ENCODE results near the gene FCHSD1. TPM values are rescaled to one million over a fixed set of nuclear protein-coding genes. Genes with fewer than 3 reads are reported as not detected.

The FCHSD1 gene
- total and polyA plus RNA-seq, 2 donors (not counting 1 experiment from before 2014, with no cell fraction given), result 123 to 193 TPM

DNA sequence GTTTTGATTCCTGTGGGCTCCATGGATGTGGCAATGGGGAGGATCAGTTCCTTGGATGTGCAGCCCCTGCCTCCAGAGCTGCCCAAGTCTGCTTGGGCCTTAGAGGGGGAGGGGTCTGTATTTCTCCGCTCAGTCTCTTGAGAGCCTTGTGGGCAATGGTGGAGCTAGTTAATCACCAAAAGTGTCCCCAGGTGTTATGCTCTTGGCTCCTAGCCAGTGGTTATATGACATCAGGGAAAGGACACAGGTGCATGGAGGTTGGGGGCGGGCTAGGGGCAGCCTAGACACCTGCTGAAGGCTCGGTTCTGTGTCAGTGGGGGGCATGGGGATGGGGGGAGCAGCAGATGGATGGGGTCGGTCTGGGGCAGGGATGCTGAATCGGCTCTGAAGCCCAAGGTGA is 43.3 kb upstream of the FCHSD1 start:
- intact Hi-C loops (cut with micrococcal nuclease), result no loop called here
- H3K27me3 ChIP-seq (replicated peaks in 1 of 4; ENCODE audit: control extremely low read depth in 1 of 4, control insufficient read depth in 3 of 4, insufficient read depth in 4 of 4, low read length in 3 of 4), result peaks cover 0 to 62% (median 28%) of the 10 kb centered on the region in 4 experiments
- no peaks in the 10 kb centered on the region for H3K9me3 ChIP-seq (ENCODE audit: control extremely low read depth in 1 of 3, control insufficient read depth in 2 of 3, insufficient read depth in 1 of 3, low read length in 2 of 3)
- no peaks in the 10 kb centered on the region for H4K20me1 ChIP-seq (ENCODE audit: control insufficient read depth, insufficient read depth, low read length, poor library complexity, severe bottlenecking)
- peaks cover 8 to 11% of the 10 kb centered on the region in 2 donors for H3K4me1 ChIP-seq (ENCODE audit: control insufficient read depth in 2 of 2, insufficient read depth in 2 of 2, low read length in 2 of 2)
- H2AFZ ChIP-seq (ENCODE audit: insufficient read depth, low read depth, low read length, poor library complexity, severe bottlenecking), result no peak overlapping the region
- no peaks in the 10 kb centered on the region for H3K36me3 ChIP-seq (replicated peaks in 1 of 2; ENCODE audit: control extremely low read depth in 1 of 2, control insufficient read depth in 1 of 2, extremely low read depth in 1 of 2, insufficient read depth in 2 of 2, low read length in 1 of 2)
- Mint-ChIP-seq H3K4me1 (peaks cover 7% of the 10 kb centered on the region), H3K9me3 (ENCODE audit: insufficient read depth) (no peaks in the 10 kb centered on the region), H3K27me3 (peaks cover 81% of the 10 kb centered on the region), H3K4me3 (no peak overlapping the region), H3K27ac (no peak overlapping the region)
- no peak for DNase-seq
- H3K9ac ChIP-seq (ENCODE audit: low read length), result no peak overlapping the region
- POLR2A ChIA-PET, result interaction anchor here (0.5 to 0.6 kb wide), 2 partner anchors 193 to 275 kb away, joined by 4 to 6 read pairs; no protein-coding TSS in a partner anchor
- no peak overlapping the region for H3K4me2 ChIP-seq (replicated peaks; ENCODE audit: low read depth, low read length, poor library complexity, severe bottlenecking)
- H3K4me3 ChIP-seq (ENCODE audit: control extremely low read depth in 1 of 5, extremely low read depth in 1 of 5, insufficient read depth in 1 of 5, low read depth in 2 of 5, low read length in 4 of 5), result no peak overlapping the region
- 89% methylated on average over 5 of the region's 5 CpGs for WGBS (ENCODE audit: insufficient coverage)
- no peaks in the 10 kb centered on the region for H3K79me2 ChIP-seq (ENCODE audit: control insufficient read depth, insufficient read depth, low read length)
- no peak overlapping the region for H3K27ac ChIP-seq (ENCODE audit: low read length in 2 of 2)
- no peak for ATAC-seq (ENCODE audit: low read depth)
- CTCF ChIA-PET, result interaction anchor here (0.6 to 10.3 kb wide), 10 partner anchors 8 to 450 kb away, joined by 3 to 198 read pairs (median 30); partner anchors contain the start of genes GNPDA1, PCDH1 and PCDH12
- TF ChIP-seq EZH2 (IDR thresholded peaks at IDR 0.05; ENCODE audit: borderline replicate concordance, insufficient read depth, low read depth, low read length, poor library complexity, severe bottlenecking) (no peak), CTCF (IDR thresholded peaks at IDR 0.05) (no peak)

DNA sequence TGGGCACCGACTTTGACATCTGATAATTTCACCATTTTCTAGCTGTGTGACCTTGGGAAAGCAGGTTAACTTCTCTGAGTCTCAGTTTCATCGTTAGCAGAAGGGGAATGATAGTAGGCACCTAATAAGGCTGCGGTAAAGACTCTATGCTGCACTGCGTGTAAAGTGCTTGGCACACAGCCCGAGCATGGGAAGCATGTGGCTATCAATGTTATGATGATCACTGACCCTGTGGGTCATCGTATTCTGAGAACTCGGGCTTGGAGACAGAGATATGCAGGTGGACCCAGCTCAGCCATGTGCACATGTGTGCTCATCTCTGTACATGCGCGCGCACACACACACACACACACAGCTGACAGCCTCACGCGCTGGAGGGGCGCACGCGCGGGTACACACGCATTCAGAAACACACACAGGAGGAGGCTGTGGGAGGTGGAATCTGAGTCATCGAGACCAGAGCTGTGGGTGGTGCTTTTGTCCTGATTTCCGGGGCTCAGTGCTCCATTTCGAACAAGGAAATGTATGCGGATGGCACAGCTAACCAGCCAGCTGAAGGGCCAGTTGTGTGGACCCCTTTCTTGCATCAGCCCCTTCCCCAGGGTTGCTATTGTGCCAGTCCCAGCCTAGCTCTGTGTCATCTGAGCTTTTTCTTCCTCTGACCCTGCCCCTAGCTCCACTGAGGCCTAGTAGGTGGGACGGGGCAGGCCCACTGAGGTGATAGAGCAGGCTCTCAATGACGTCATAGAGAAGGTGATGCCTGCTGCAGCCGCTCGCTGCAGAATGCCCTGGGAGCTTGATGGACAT is 41.9 kb upstream of the FCHSD1 start:
- ATAC-seq (ENCODE audit: low read depth) (no peak), DNase-seq (no peak)
- Histone ChIP-seq H3K9ac (ENCODE audit: low read length) (no peak overlapping the region), H3K79me2 (ENCODE audit: control insufficient read depth, insufficient read depth, low read length) (no peaks in the 10 kb centered on the region), H3K4me1 (ENCODE audit: control insufficient read depth in 2 of 2, insufficient read depth in 2 of 2, low read length in 2 of 2) (peaks cover 8% of the 10 kb centered on the region in 2 donors), H3K36me3 (replicated peaks in 1 of 2; ENCODE audit: control extremely low read depth in 1 of 2, control insufficient read depth in 1 of 2, extremely low read depth in 1 of 2, insufficient read depth in 2 of 2, low read length in 1 of 2) (no peaks in the 10 kb centered on the region), H3K27me3 (replicated peaks in 1 of 4; ENCODE audit: control extremely low read depth in 1 of 4, control insufficient read depth in 3 of 4, insufficient read depth in 4 of 4, low read length in 3 of 4) (peaks cover 0 to 48% (median 16%) of the 10 kb centered on the region in 4 experiments), H3K27ac (ENCODE audit: low read length in 2 of 2) (no peak overlapping the region), H3K4me2 (replicated peaks; ENCODE audit: low read depth, low read length, poor library complexity, severe bottlenecking) (no peak overlapping the region), H3K9me3 (ENCODE audit: control extremely low read depth in 1 of 3, control insufficient read depth in 2 of 3, insufficient read depth in 1 of 3, low read length in 2 of 3) (no peaks in the 10 kb centered on the region), H3K4me3 (ENCODE audit: control extremely low read depth in 1 of 5, extremely low read depth in 1 of 5, insufficient read depth in 1 of 5, low read depth in 2 of 5, low read length in 4 of 5) (no peak overlapping the region), H4K20me1 (ENCODE audit: control insufficient read depth, insufficient read depth, low read length, poor library complexity, severe bottlenecking) (no peaks in the 10 kb centered on the region), H2AFZ (ENCODE audit: insufficient read depth, low read depth, low read length, poor library complexity, severe bottlenecking) (no peak overlapping the region)
- Mint-ChIP-seq H3K4me3 (no peak overlapping the region), H3K27me3 (peaks cover 77% of the 10 kb centered on the region), H3K27ac (no peak overlapping the region), H3K4me1 (peaks cover 7% of the 10 kb centered on the region), H3K9me3 (ENCODE audit: insufficient read depth) (no peaks in the 10 kb centered on the region)
- ChIA-PET CTCF (interaction anchor here (1.2 to 10.3 kb wide), 23 partner anchors 9 to 1105 kb away, joined by 3 to 198 read pairs (median 9); partner anchors contain the start of genes ARAP3, DELE1, GNPDA1 and PCDH1), POLR2A (interaction anchor here (1.0 to 1.9 kb wide), 2 partner anchors 10 to 268 kb away, joined by 4 to 7 read pairs; no protein-coding TSS in a partner anchor)
- TF ChIP-seq EZH2 (IDR thresholded peaks at IDR 0.05; ENCODE audit: borderline replicate concordance, insufficient read depth, low read depth, low read length, poor library complexity, severe bottlenecking), result no peak
- 87% methylated on average over 18 of the region's 25 CpGs for WGBS (ENCODE audit: insufficient coverage)
- intact Hi-C loops (cut with micrococcal nuclease), result loop anchor here (1.0 to 2.0 kb wide), 5 partner anchors 186 to 452 kb away; partner anchors contain the start of gene RNF14

Data from B cell (primary cell).